Measurements from ENCODE around the gene CNOT3.
"Not testable (repeated sequence)": the region's sequence is repeated elsewhere in the genome, so short reads cannot be mapped to it uniquely, and the experiment has no call there.

DNA sequence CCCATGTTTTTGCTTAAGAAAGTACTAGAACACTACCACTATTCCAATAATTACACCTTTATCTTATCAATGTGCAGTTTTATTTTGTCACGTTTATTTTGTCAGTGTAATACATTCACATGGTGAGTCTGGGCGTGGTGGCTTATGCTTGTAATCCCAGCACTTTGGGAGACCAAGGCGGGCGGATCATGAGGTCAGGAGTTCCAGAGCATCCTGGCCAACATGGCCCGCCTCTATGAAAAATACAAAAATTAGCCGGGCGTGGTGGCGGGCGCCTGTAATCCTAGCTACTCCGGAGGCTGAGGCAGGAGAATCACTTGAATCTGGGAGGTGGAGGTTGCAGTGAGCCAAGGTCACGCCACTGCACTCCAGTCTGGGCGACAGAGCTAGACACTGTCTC, 56.9 kb downstream of the CNOT3 start:
- TF ChIP-seq EP300, POLR2A (IDR thresholded peaks at IDR 0.05): not testable (repeated sequence)
- TF ChIP-seq, protein P1, sequence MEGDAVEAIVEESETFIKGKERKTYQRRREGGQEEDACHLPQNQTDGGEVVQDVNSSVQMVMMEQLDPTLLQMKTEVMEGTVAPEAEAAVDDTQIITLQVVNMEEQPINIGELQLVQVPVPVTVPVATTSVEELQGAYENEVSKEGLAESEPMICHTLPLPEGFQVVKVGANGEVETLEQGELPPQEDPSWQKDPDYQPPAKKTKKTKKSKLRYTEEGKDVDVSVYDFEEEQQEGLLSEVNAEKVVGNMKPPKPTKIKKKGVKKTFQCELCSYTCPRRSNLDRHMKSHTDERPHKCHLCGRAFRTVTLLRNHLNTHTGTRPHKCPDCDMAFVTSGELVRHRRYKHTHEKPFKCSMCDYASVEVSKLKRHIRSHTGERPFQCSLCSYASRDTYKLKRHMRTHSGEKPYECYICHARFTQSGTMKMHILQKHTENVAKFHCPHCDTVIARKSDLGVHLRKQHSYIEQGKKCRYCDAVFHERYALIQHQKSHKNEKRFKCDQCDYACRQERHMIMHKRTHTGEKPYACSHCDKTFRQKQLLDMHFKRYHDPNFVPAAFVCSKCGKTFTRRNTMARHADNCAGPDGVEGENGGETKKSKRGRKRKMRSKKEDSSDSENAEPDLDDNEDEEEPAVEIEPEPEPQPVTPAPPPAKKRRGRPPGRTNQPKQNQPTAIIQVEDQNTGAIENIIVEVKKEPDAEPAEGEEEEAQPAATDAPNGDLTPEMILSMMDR (IDR thresholded peaks at IDR 0.05), result not testable (repeated sequence)
